Caco-2 (cell line): ENCODE measurements around the gene PTPRO. TPM values are rescaled to one million over a fixed set of nuclear protein-coding genes. Genes with fewer than 3 reads are reported as not detected.
A peak's percentile ranks its signal among the peaks of the same experiment; 100 is the strongest.

Experiments used
- BruUV-seq: library from RNA; stranded (reverse); fragments of 400-500 nt; replicated peaks from 2 replicates; lab custom pipeline; 2021; lab: Mats Ljungman, UMichigan
- CTCF ChIA-PET: fragments of 300-600 bp; sonication (Branson Sonifier 250); formaldehyde crosslinking; loops from one replicate; lab custom pipeline; 2022; ENCODE audit warnings: antibody characterized with exemption; lab: Charles Lee
- POLR2A ChIA-PET: fragments of 300-600 bp; sonication (Branson Sonifier 250); formaldehyde crosslinking; loops from one replicate; lab custom pipeline; 2022; ENCODE audit warnings: antibody characterized with exemption; lab: Charles Lee
- DNase-seq, 2 experiments: peaks; one replicate each; pipeline versions ENCODE4 v3.0.0 to v3.0.0-alpha.2; 2020 to 2022
- H3K27me3 ChIP-seq: replicated peaks from 2 replicates; pipeline ENCODE4 v1.6.0; 2011; ENCODE audit warnings: low read length; ENCODE audit not compliant: control insufficient read depth, insufficient read depth
- H3K36me3 ChIP-seq: 2 replicates; pipeline ENCODE4 v1.5.1; 2011; ENCODE audit warnings: low read length; ENCODE audit not compliant: control insufficient read depth, insufficient read depth
- H3K4me1 ChIP-seq: fragments of 250-450 bp; sonication (Bioruptor Pico); 2 replicates; pipeline ENCODE4 v1.5.1; 2020; ENCODE audit warnings: mild to moderate bottlenecking
- H3K4me3 ChIP-seq: 2 replicates; pipeline ENCODE4 v1.5.1; 2011; ENCODE audit warnings: low read depth, mild to moderate bottlenecking, control low read depth, low read length
- H3K9me3 ChIP-seq: fragments of 250-450 bp; sonication (Bioruptor Pico); 2 replicates; pipeline ENCODE4 v1.5.1; 2020; ENCODE audit warnings: mild to moderate bottlenecking, moderate library complexity
- H3K27ac Mint-ChIP-seq: one replicate; pipeline ENCODE4 v1.8.0; 2022; ENCODE audit warnings: mixed read lengths; ENCODE audit not compliant: unreplicated experiment
- H3K27me3 Mint-ChIP-seq: one replicate; pipeline ENCODE4 v1.8.0; 2022; ENCODE audit warnings: mixed read lengths; ENCODE audit not compliant: insufficient read depth, unreplicated experiment
- H3K36me3 Mint-ChIP-seq: one replicate; pipeline ENCODE4 v1.8.0; 2022; ENCODE audit warnings: mild to moderate bottlenecking, mixed read lengths; ENCODE audit not compliant: insufficient read depth, unreplicated experiment
- H3K4me1 Mint-ChIP-seq: one replicate; pipeline ENCODE4 v1.8.0; 2022; ENCODE audit warnings: low read depth, mixed read lengths; ENCODE audit not compliant: unreplicated experiment
- H3K4me3 Mint-ChIP-seq: one replicate; pipeline ENCODE4 v1.8.0; 2022; ENCODE audit warnings: mild to moderate bottlenecking, moderate library complexity, mixed read lengths; ENCODE audit not compliant: unreplicated experiment
- H3K9me3 Mint-ChIP-seq: one replicate; pipeline ENCODE4 v1.8.0; 2022; ENCODE audit warnings: mixed read lengths; ENCODE audit not compliant: unreplicated experiment
- CTCF ChIP-seq, 2 experiments: fragments of 200-600 bp in 1 of 2; IDR thresholded peaks; 1 replicate in 1 of 2; 2 replicates in 1 of 2; pipeline versions ENCODE4 v1.5.1 to v1.8.0; 2011 to 2022; ENCODE audit warnings: antibody characterized with exemption in 1 of 2, control low read depth in 1 of 2, inconsistent platforms in 1 of 2, low read depth in 1 of 2, low read length in 1 of 2, mild to moderate bottlenecking in 1 of 2, moderate library complexity in 1 of 2; ENCODE audit not compliant: insufficient read depth in 1 of 2, severe bottlenecking in 1 of 2, unreplicated experiment in 1 of 2
- intact Hi-C: fragments of 100-400 bp; cut with micrococcal nuclease; formaldehyde crosslinking; loops from one replicate; pipeline ENCODE4 v1.10.0; 2022; ENCODE audit not compliant: unreplicated experiment
- total RNA-seq: library from RNA; stranded (reverse); gene quantifications from 2 replicates; pipeline ENCODE4 v1.2.3, GENCODE V29; 2022

PTPRO gene
- total RNA-seq, 1 experiment from 2014 or later: not detected

- no peaks in the 10 kb centered on the region; the same call in 1 of the 2 replicates for H3K27me3 ChIP-seq
- Mint-ChIP-seq H3K4me3 (no peak overlapping the region), H3K27ac (no peak overlapping the region), H3K9me3 (peaks cover 14% of the 10 kb centered on the region), H3K4me1 (no peaks in the 10 kb centered on the region), H3K36me3 (no peaks in the 10 kb centered on the region), H3K27me3 (peaks cover 3% of the 10 kb centered on the region)
- ChIA-PET POLR2A (no interaction called here), CTCF (interaction anchor here (1.0 to 1.3 kb wide), 4 partner anchors 9 to 205 kb away, joined by 4 to 23 read pairs (median 6); partner anchors contain the start of gene EPS8)
- no peak overlapping the region for H3K4me3 ChIP-seq
- no peak for DNase-seq
- no peak for TF ChIP-seq CTCF (IDR thresholded peaks at IDR 0.05; ENCODE audit: insufficient read depth in 1 of 2, low read depth in 1 of 2, low read length in 1 of 2, severe bottlenecking in 1 of 2, unreplicated experiment in 1 of 2)
- no TSS peak for BruUV-seq
- no peaks in the 10 kb centered on the region for H3K36me3 ChIP-seq
- no peaks in the 10 kb centered on the region for H3K4me1 ChIP-seq
- H3K9me3 ChIP-seq: no peaks in the 10 kb centered on the region
- intact Hi-C loops: loop anchor here (1.0 kb wide), 2 partner anchors 52 to 308 kb away; no protein-coding TSS in a partner anchor
Observed at GRCh38 chr12:15583804-15584203, 261.5 kb downstream of the PTPRO start.

- ChIA-PET CTCF (interaction anchor here (0.5 to 1.3 kb wide), 11 partner anchors 10 to 1655 kb away, joined by 3 to 23 read pairs (median 4); partner anchors contain the start of gene EPS8), POLR2A (no interaction called here)
- H3K36me3 ChIP-seq: no peaks in the 10 kb centered on the region
- Mint-ChIP-seq H3K9me3 (peaks cover 14% of the 10 kb centered on the region), H3K27ac (no peak overlapping the region), H3K36me3 (no peaks in the 10 kb centered on the region), H3K27me3 (peaks cover 3% of the 10 kb centered on the region), H3K4me1 (no peaks in the 10 kb centered on the region), H3K4me3 (no peak overlapping the region)
- BruUV-seq: no TSS peak
- H3K4me3 ChIP-seq: no peak overlapping the region
- TF ChIP-seq CTCF (IDR thresholded peaks at IDR 0.05; ENCODE audit: insufficient read depth in 1 of 2, low read depth in 1 of 2, low read length in 1 of 2, severe bottlenecking in 1 of 2, unreplicated experiment in 1 of 2): peak; percentile 48 to 49
- no peaks in the 10 kb centered on the region for H3K4me1 ChIP-seq
- H3K27me3 ChIP-seq: no peaks in the 10 kb centered on the region; the same call in 1 of the 2 replicates
- intact Hi-C loops: loop anchor here (1.0 kb wide), 2 partner anchors 52 to 308 kb away; no protein-coding TSS in a partner anchor
- DNase-seq: peak in 1 of 2 experiments; percentile 20
- H3K9me3 ChIP-seq: no peaks in the 10 kb centered on the region
Observed at GRCh38 chr12:15584366-15585041, 262.2 kb downstream of the PTPRO start.

GRCh38 chr12:15589328-15590032, 267.2 kb downstream of the PTPRO start:
- no peak for DNase-seq
- POLR2A ChIA-PET: no interaction called here
- H3K36me3 ChIP-seq: no peaks in the 10 kb centered on the region
- no peak overlapping the region for H3K4me3 Mint-ChIP-seq
- no peaks in the 10 kb centered on the region; the same call in 1 of the 2 replicates for H3K27me3 ChIP-seq
- H3K9me3 Mint-ChIP-seq: no peaks in the 10 kb centered on the region
- H3K27ac Mint-ChIP-seq: no peak overlapping the region
- peaks cover 15% of the 10 kb centered on the region for H3K4me1 Mint-ChIP-seq
- no TSS peak for BruUV-seq
- intact Hi-C loops: loop anchor here (1.0 to 10.0 kb wide), 6 partner anchors 47 to 267 kb away; partner anchors contain the start of gene EPS8
- no peak overlapping the region for H3K4me3 ChIP-seq
- no peaks in the 10 kb centered on the region for H3K9me3 ChIP-seq
- H3K36me3 Mint-ChIP-seq: no peaks in the 10 kb centered on the region
- no peak for TF ChIP-seq CTCF (IDR thresholded peaks at IDR 0.05; ENCODE audit: insufficient read depth in 1 of 2, low read depth in 1 of 2, low read length in 1 of 2, severe bottlenecking in 1 of 2, unreplicated experiment in 1 of 2)
- CTCF ChIA-PET: interaction anchor here (0.6 to 1.5 kb wide), 3 partner anchors 8 to 201 kb away, joined by 3 to 4 read pairs (median 4); no protein-coding TSS in a partner anchor
- H3K4me1 ChIP-seq: no peaks in the 10 kb centered on the region
- peaks cover 9% of the 10 kb centered on the region for H3K27me3 Mint-ChIP-seq
